ENCODE measurements around the gene IPP.
A peak's percentile ranks its signal among the peaks of the same experiment; 100 is the strongest.

The IPP gene

GRCh38 chr1:45687754-45688740, 62.4 kb downstream of the IPP start, which contains the start of gene TMEM69:
Gene TMEM69, plus strand, starts transcription at chr1:45688181. Its CDS starts 2,888 bp downstream, at chr1:45691069.
- peak; percentile 90 for DNase-seq (ENCODE audit: low read depth)
- H3K4me3 ChIP-seq (ENCODE audit: low read length), result peak within 1 kb of the TSS; percentile 99
- TF ChIP-seq CTCF (IDR thresholded peaks at IDR 0.05; ENCODE audit: insufficient read depth, low read depth, low read length, missing control alignments), result peak; percentile 34

GRCh38 chr1:45687014-45687753, 63.3 kb downstream of the IPP start:
- peak overlapping the region; percentile 99 for H3K4me3 ChIP-seq (ENCODE audit: low read length)
- TF ChIP-seq CTCF (IDR thresholded peaks at IDR 0.05; ENCODE audit: insufficient read depth, low read depth, low read length, missing control alignments), result no peak
- peak; percentile 99 for DNase-seq (ENCODE audit: low read depth)

GRCh38 chr1:45686288-45687013, 64.0 kb downstream of the IPP start, which contains the start of gene GPBP1L1:
Gene GPBP1L1, minus strand, starts transcription at chr1:45686533. Its CDS starts 27,446 bp downstream, at chr1:45659087.
- peak; percentile 98 for DNase-seq (ENCODE audit: low read depth)
- peak; percentile 1 for TF ChIP-seq CTCF (IDR thresholded peaks at IDR 0.05; ENCODE audit: insufficient read depth, low read depth, low read length, missing control alignments)

GRCh38 chr1:45686015-45686287, 64.5 kb downstream of the IPP start:
- no peak for TF ChIP-seq CTCF (IDR thresholded peaks at IDR 0.05; ENCODE audit: insufficient read depth, low read depth, low read length, missing control alignments)
- peak; percentile 61 for DNase-seq (ENCODE audit: low read depth)
- peak overlapping the region; percentile 99 for H3K4me3 ChIP-seq (ENCODE audit: low read length)

More at GRCh38 chr1:45686288-45687013, 64.0 kb downstream of the IPP start, which contains the start of gene GPBP1L1:
- peak within 1 kb of the TSS; percentile 99 for H3K4me3 ChIP-seq (ENCODE audit: low read length)

GRCh38 chr1:45685308-45686014, 65.0 kb downstream of the IPP start:
- peak overlapping the region; percentile 99 for H3K4me3 ChIP-seq (ENCODE audit: low read length)
- peak; percentile 36 for DNase-seq (ENCODE audit: low read depth)
- no peak for TF ChIP-seq CTCF (IDR thresholded peaks at IDR 0.05; ENCODE audit: insufficient read depth, low read depth, low read length, missing control alignments)

- no peak for DNase-seq (ENCODE audit: low read depth)
- H3K4me3 ChIP-seq (ENCODE audit: low read length), result peak overlapping the region; percentile 99
- TF ChIP-seq CTCF (IDR thresholded peaks at IDR 0.05; ENCODE audit: insufficient read depth, low read depth, low read length, missing control alignments), result no peak
Observed at GRCh38 chr1:45684402-45684801, 66.1 kb downstream of the IPP start.
